Stimulated activated CD4-positive, alpha-beta T cell treated with anti-CD3 and anti-CD28 coated beads, Interleukin-1b, Interleukin-23, amount 100 ng/mL, for 4 hours (primary cell): ENCODE data around the gene CPEB2.

Experiments
- DNase-seq, 2 donors: peaks; one replicate each; pipeline ENCODE4 v3.0.0-alpha.2; 2020; ENCODE audit warnings: low read depth in 2 of 2

CPEB2 gene

GRCh38 chr4:15001869-15002658 lies at the start of gene CPEB2:
TSS of gene CPEB2 (plus strand) at chr4:15002481. CDS start at chr4:15002674, 193 bp downstream.
- peak; percentile 79 to 90 for DNase-seq

GRCh38 chr4:14958436-14958835 lies 43.8 kb upstream of the CPEB2 start:
- DNase-seq: no peak

- no peak for DNase-seq
These were observed 41.0 kb upstream of the CPEB2 start for GRCh38 chr4:14961292-14961691.

GRCh38 chr4:14965071-14965470 lies 37.2 kb upstream of the CPEB2 start:
- no peak for DNase-seq

- DNase-seq: no peak
These were observed 34.3 kb upstream of the CPEB2 start for GRCh38 chr4:14967982-14968381.

- DNase-seq: no peak
These were observed 24.5 kb upstream of the CPEB2 start for GRCh38 chr4:14977830-14978229.

GRCh38 chr4:14984448-14984847 lies 17.8 kb upstream of the CPEB2 start:
- no peak for DNase-seq

GRCh38 chr4:14985161-14985560 lies 17.1 kb upstream of the CPEB2 start:
- DNase-seq: no peak

- no peak for DNase-seq
These were observed 16.4 kb upstream of the CPEB2 start for GRCh38 chr4:14985843-14986242.

GRCh38 chr4:14987054-14987453 lies 15.2 kb upstream of the CPEB2 start:
- DNase-seq: no peak

GRCh38 chr4:14990484-14990883 lies 11.8 kb upstream of the CPEB2 start:
- DNase-seq: no peak

- DNase-seq: no peak
These were observed 8.0 kb upstream of the CPEB2 start for GRCh38 chr4:14994242-14994641.

- peak; percentile 12 to 26 for DNase-seq
These were observed 923 bp upstream of the CPEB2 start for GRCh38 chr4:15001248-15001868.

- DNase-seq: peak; percentile 62 to 70
These were observed 549 bp downstream of the CPEB2 start for GRCh38 chr4:15002659-15003400.

- peak; percentile 29 to 60 for DNase-seq
These were observed 1.2 kb downstream of the CPEB2 start for GRCh38 chr4:15003401-15003890.

- peak; percentile 17 to 45 for DNase-seq
These were observed 1.8 kb downstream of the CPEB2 start for GRCh38 chr4:15003891-15004738.

GRCh38 chr4:15004739-15005301 lies 2.5 kb downstream of the CPEB2 start:
- DNase-seq: peak; percentile 12 to 26

- DNase-seq: no peak
These were observed 3.3 kb downstream of the CPEB2 start for GRCh38 chr4:15005474-15006115.

GRCh38 chr4:15006416-15007024 lies 4.2 kb downstream of the CPEB2 start:
- no peak for DNase-seq

GRCh38 chr4:15007201-15007600 lies 4.9 kb downstream of the CPEB2 start:
- no peak for DNase-seq
